Smooth muscle cell (in vitro differentiated cells): Measurements from ENCODE around the gene GRIK4. TPM values are rescaled to one million over a fixed set of nuclear protein-coding genes. Genes with fewer than 3 reads are reported as not detected.

Experiments used
- DNase-seq: peaks from one replicate; lab custom pipeline; 2025; ENCODE audit not compliant: unreplicated experiment; lab: John Stamatoyannopoulos, UW
- H2AFZ ChIP-seq: fragments of 200-600 bp; sonication (generic); 2 replicates; pipeline ENCODE4 v1.6.0; 2016; ENCODE audit warnings: antibody characterized with exemption, low read depth, mild to moderate bottlenecking
- H3F3A ChIP-seq: fragments of 200-600 bp; sonication (generic); 2 replicates; pipeline ENCODE4 v1.6.0; 2017; ENCODE audit warnings: antibody characterized with exemption, low read depth
- H3K27ac ChIP-seq: fragments of 200-600 bp; sonication (generic); 2 replicates; pipeline ENCODE4 v1.5.1; 2016; ENCODE audit warnings: low read depth, mild to moderate bottlenecking
- H3K27me3 ChIP-seq: fragments of 200-600 bp; sonication (generic); 2 replicates; pipeline ENCODE4 v1.6.1; 2016; ENCODE audit warnings: low read depth, mild to moderate bottlenecking
- H3K36me3 ChIP-seq: fragments of 200-600 bp; sonication (generic); 2 replicates; pipeline ENCODE4 v1.5.1; 2016; ENCODE audit warnings: low read depth
- H3K4me1 ChIP-seq: fragments of 200-600 bp; sonication (generic); 2 replicates; pipeline ENCODE4 v1.5.1; 2016; ENCODE audit warnings: low read depth
- H3K4me2 ChIP-seq: fragments of 200-600 bp; sonication (generic); 2 replicates; pipeline ENCODE4 v1.6.0; 2016; ENCODE audit warnings: mild to moderate bottlenecking
- H3K4me3 ChIP-seq: fragments of 200-600 bp; sonication (generic); 2 replicates; pipeline ENCODE4 v1.5.1; 2016; ENCODE audit warnings: mild to moderate bottlenecking
- H3K79me2 ChIP-seq: fragments of 200-600 bp; sonication (generic); 2 replicates; pipeline ENCODE4 v1.6.0; 2016; ENCODE audit warnings: low read depth, mild to moderate bottlenecking
- H3K9ac ChIP-seq: fragments of 200-600 bp; sonication (generic); 2 replicates; pipeline ENCODE4 v1.6.0; 2016; ENCODE audit warnings: low read depth
- H3K9me3 ChIP-seq: fragments of 200-600 bp; sonication (generic); replicated peaks from 2 replicates; pipeline ENCODE4 v1.5.1; 2016; ENCODE audit warnings: low read depth
- H4K20me1 ChIP-seq: fragments of 200-600 bp; sonication (generic); 2 replicates; pipeline ENCODE4 v1.6.0; 2016; ENCODE audit warnings: low read depth
- CTCF ChIP-seq: fragments of 200-600 bp; sonication (generic); IDR thresholded peaks from 2 replicates; pipeline ENCODE4 v1.5.1; 2017; ENCODE audit warnings: borderline replicate concordance, mild to moderate bottlenecking, antibody characterized with exemption; ENCODE audit not compliant: insufficient read depth, poor library complexity, severe bottlenecking
- WGBS: methylation state at CpG from one replicate; pipeline ENCODE4 v1.1.7; 2016; ENCODE audit warnings: low lambda C conversion rate; 5-methylcytosine and 5-hydroxymethylcytosine counted together
- polyA plus RNA-seq: library from polyadenylated mRNA; unstranded; fragments of >200 nt; fragmentation: Nextera tagmentation; extraction: Ambion mirVana; gene quantifications from 2 replicates; pipeline ENCODE4 v1.2.1, GENCODE V29; 2016
- total RNA-seq: library from RNA; depleted of rRNA; stranded (reverse); fragments of >200 nt; gene quantifications from 2 replicates; pipeline ENCODE4 v1.2.3, GENCODE V29; 2014

Gene GRIK4
- total and polyA plus RNA-seq, 2 experiments from 2014 or later = not detected

- H3K4me2 ChIP-seq = no peak overlapping the region
- H3K9ac ChIP-seq = no peak overlapping the region
- no peaks in the 10 kb centered on the region for H3K36me3 ChIP-seq
- no peaks in the 10 kb centered on the region for H4K20me1 ChIP-seq
- no peak overlapping the region for H2AFZ ChIP-seq
- peaks cover 25% of the 10 kb centered on the region for H3K27me3 ChIP-seq
- no peak for DNase-seq
- no peaks in the 10 kb centered on the region for H3K4me1 ChIP-seq
- H3K27ac ChIP-seq = no peak overlapping the region
- no peaks in the 10 kb centered on the region for H3K79me2 ChIP-seq
- 74% methylated on average over 1 of the region's 1 CpG for WGBS
- no peak for TF ChIP-seq CTCF
- no peaks in the 10 kb centered on the region for H3F3A ChIP-seq
- no peaks in the 10 kb centered on the region for H3K9me3 ChIP-seq
- H3K4me3 ChIP-seq = no peak overlapping the region
These were observed 396.4 kb downstream of the GRIK4 start for GRCh38 chr11:120907971-120908370.

DNA sequence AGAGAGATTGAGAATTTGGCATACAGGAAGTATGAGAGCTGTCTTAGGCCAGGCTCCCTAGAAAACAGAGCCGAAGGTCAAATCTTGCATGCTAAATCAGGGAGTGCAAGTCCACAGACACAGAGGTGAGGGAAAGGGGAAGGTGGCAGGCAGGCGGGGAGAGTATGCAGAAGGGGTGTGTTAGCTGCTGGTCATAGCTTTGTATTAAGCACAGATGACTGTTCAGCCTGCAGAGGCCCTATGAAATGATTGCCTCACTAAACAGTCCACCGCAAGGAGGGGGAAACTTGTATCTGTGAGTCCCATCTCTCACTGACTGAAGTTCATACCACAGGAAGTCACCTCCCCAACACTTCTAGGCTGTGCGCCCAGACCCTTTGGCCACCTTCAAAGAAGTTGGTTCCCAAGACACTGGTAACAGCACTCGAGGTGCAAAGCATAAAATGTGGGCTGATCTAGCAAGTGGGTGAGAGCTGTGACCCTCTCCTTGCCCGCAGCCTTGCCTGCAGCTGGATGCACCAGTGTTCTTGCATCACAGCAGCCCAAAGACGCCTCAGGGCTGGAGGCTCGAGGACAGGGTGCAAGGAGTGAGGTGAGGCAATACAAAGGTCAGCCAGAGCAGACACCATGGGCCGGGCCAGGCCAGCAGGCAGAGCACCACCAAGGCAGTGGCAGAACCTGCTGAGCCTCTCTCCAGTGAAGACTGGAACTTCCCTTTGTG, 397.1 kb downstream of the GRIK4 start:
- Histone ChIP-seq H4K20me1 (no peaks in the 10 kb centered on the region), H3K36me3 (no peaks in the 10 kb centered on the region), H3K27me3 (peaks cover 19% of the 10 kb centered on the region), H3K9me3 (no peaks in the 10 kb centered on the region), H3K27ac (peak overlapping the region; percentile 23), H3K4me1 (no peaks in the 10 kb centered on the region), H2AFZ (no peak overlapping the region), H3K4me2 (no peak overlapping the region), H3K4me3 (no peak overlapping the region), H3K79me2 (no peaks in the 10 kb centered on the region), H3K9ac (no peak overlapping the region), H3F3A (no peaks in the 10 kb centered on the region)
- 85% methylated on average over 9 of the region's 9 CpGs for WGBS
- TF ChIP-seq CTCF = no peak
- no peak for DNase-seq

GRCh38 chr11:120909676-120910416, 398.3 kb downstream of the GRIK4 start:
- Histone ChIP-seq H3K4me3 (no peak overlapping the region), H2AFZ (no peak overlapping the region), H3K9ac (no peak overlapping the region), H3K36me3 (no peaks in the 10 kb centered on the region), H3K9me3 (no peaks in the 10 kb centered on the region), H3K27ac (peak overlapping the region; percentile 23), H3K4me2 (no peak overlapping the region), H4K20me1 (no peaks in the 10 kb centered on the region), H3K79me2 (no peaks in the 10 kb centered on the region), H3K4me1 (no peaks in the 10 kb centered on the region), H3K27me3 (peaks cover 19% of the 10 kb centered on the region), H3F3A (no peaks in the 10 kb centered on the region)
- no peak for DNase-seq
- TF ChIP-seq CTCF = no peak
- 91% methylated on average over 5 of the region's 5 CpGs for WGBS
